Activated naive CD4-positive, alpha-beta T cell treated with anti-CD3 and anti-CD28 coated beads for 36 hours (primary cell): ENCODE measurements around the gene ELMO3. TPM values are rescaled to one million over a fixed set of nuclear protein-coding genes. Genes with fewer than 3 reads are reported as not detected.

Experiments used
- CTCF ChIA-PET: fragments of 350-600 bp; sonication (Branson Sonifier 250); formaldehyde crosslinking; loops from one replicate; lab custom pipeline; 2021; ENCODE audit warnings: antibody characterized with exemption; lab: Charles Lee
- DNase-seq: peaks from one replicate; pipeline ENCODE4 v3.0.0-alpha.2; 2020
- H3K27ac Mint-ChIP-seq: one replicate; pipeline ENCODE4 v1.8.0; 2021; ENCODE audit warnings: mild to moderate bottlenecking, mixed read lengths
- H3K27me3 Mint-ChIP-seq: one replicate; pipeline ENCODE4 v1.8.0; 2021; ENCODE audit warnings: low read depth, mixed read lengths
- H3K36me3 Mint-ChIP-seq: one replicate; pipeline ENCODE4 v1.8.0; 2021; ENCODE audit warnings: low read depth, mixed read lengths
- H3K4me1 Mint-ChIP-seq: one replicate; pipeline ENCODE4 v1.8.0; 2021; ENCODE audit warnings: low read depth, mixed read lengths
- H3K4me3 Mint-ChIP-seq: one replicate; pipeline ENCODE4 v1.8.0; 2021; ENCODE audit warnings: mild to moderate bottlenecking, moderate library complexity, mixed read lengths
- H3K9me3 Mint-ChIP-seq: one replicate; pipeline ENCODE4 v1.8.0; 2021; ENCODE audit warnings: mixed read lengths
- intact Hi-C: fragments of 100-400 bp; cut with micrococcal nuclease; formaldehyde crosslinking; loops from one replicate; pipeline ENCODE4 v1.15.1; 2023
- total RNA-seq, 2 experiments: library from RNA; stranded (reverse); gene quantifications; one replicate each; pipeline ENCODE4 v1.2.3, GENCODE V29; 2021

The ELMO3 gene
- total RNA-seq, 2 experiments from 2014 or later, result 3.8 to 4.4 TPM

DNA sequence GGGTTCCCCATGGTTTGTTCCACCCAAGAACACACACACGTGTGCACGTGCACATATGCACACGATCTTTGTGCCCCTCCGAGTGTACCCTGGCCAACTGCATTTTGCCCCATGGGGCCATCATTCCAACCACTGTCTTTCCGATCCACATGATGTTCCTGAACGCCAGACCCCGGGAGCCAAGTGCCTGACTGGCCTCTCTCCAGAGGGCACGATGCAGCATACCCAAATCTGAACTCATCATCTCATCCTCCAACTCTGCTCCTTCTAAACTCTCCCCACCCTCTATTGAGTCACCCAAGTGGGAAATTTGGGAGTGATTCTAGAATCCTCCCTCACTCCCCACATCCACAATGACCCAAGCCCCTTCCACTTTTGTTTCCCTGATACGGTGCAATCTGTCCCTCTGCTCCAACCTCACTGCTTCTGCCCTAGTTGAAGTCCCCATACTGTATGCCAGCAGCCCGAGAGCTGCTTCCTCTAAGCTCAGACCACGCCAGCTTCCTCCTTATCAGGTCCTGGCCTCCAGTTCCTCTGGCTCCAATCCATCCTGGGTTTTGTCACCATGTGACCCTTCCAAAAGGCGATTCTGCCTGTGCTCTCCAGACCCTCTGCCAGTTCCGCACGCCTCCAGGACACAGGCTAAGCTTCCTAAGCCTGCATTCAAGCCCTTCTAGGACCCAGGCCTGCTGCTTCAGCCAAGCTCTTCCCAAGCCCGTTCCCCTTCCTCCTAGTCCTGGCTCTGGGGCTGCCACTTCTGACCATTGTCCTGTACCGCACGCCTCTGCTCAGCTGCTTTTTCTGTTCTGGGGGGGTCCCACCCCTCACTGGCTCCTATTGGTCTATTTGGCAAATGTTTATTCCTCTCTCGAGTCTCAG is 17.9 kb downstream of the ELMO3 start:
- Mint-ChIP-seq H3K4me1 (no peaks in the 10 kb centered on the region), H3K27me3 (no peaks in the 10 kb centered on the region), H3K36me3 (no peaks in the 10 kb centered on the region), H3K4me3 (no peak overlapping the region), H3K9me3 (no peaks in the 10 kb centered on the region), H3K27ac (no peak overlapping the region)
- CTCF ChIA-PET, result interaction anchor here (0.7 to 1.2 kb wide), 2 partner anchors 16 to 19 kb away, joined by 3 to 7 read pairs; no protein-coding TSS in a partner anchor
- no peak for DNase-seq
- intact Hi-C loops, result no loop called here

- Mint-ChIP-seq H3K27me3 (no peaks in the 10 kb centered on the region), H3K27ac (peak overlapping the region; percentile 20), H3K4me3 (no peak overlapping the region), H3K4me1 (peaks cover 51% of the 10 kb centered on the region), H3K36me3 (peaks cover 4% of the 10 kb centered on the region), H3K9me3 (no peaks in the 10 kb centered on the region)
- no peak for DNase-seq
- CTCF ChIA-PET, result interaction anchor here (0.8 to 1.5 kb wide), 3 partner anchors 26 to 175 kb away, joined by 3 read pairs; no protein-coding TSS in a partner anchor
- intact Hi-C loops, result no loop called here
These were observed 25.1 kb downstream of the ELMO3 start for GRCh38 chr16:67223992-67224391.

DNA sequence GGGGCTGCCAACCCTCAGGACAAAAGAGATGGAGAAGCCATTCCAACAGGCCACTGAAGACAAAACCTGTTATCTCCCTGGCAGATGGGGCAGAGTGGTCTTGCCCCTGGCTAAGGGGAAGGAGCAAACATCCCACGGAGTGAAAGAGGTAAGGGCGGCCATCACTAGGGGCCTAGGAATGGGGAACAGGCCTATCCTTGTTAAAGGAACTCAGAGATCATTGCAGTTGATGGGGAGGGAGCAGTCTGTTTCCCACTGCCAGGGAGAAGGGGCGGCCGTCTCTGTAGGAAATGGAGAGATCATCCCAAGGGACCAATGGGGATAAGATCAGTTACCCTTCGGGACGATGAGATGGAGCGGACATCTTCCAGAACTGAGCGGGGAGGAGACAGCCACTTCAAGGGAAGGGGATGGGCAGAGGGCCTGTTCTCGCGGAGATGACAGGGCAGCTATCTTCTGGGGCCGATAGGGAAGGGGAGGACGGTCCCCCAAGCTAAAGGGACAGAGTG is 27.4 kb downstream of the ELMO3 start:
- H3K36me3 Mint-ChIP-seq, result peaks cover 14% of the 10 kb centered on the region
- CTCF ChIA-PET, result interaction anchor here (0.5 to 2.5 kb wide), 11 partner anchors 12 to 236 kb away, joined by 3 to 9 read pairs (median 5); no protein-coding TSS in a partner anchor
- no peaks in the 10 kb centered on the region for H3K27me3 Mint-ChIP-seq
- H3K4me1 Mint-ChIP-seq, result peaks cover 51% of the 10 kb centered on the region
- H3K9me3 Mint-ChIP-seq, result no peaks in the 10 kb centered on the region
- no peak for DNase-seq
- intact Hi-C loops, result loop anchor here (1.0 to 2.0 kb wide), 3 partner anchors 44 to 434 kb away; partner anchors contain the start of genes ACD, FBXL8, MATCAP1 and PARD6A
- H3K4me3 Mint-ChIP-seq, result peak overlapping the region; percentile 100
- peak overlapping the region; percentile 78 for H3K27ac Mint-ChIP-seq

GRCh38 chr16:67226804-67227566 is 28.1 kb downstream of the ELMO3 start, which contains the start of gene TMEM208:
TMEM208 (plus strand) TSS chr16:67227130; CDS start chr16:67227219, 89 bp downstream.
- Mint-ChIP-seq H3K36me3 (peaks cover 18% of the 10 kb centered on the region), H3K9me3 (no peaks in the 10 kb centered on the region), H3K4me1 (peaks cover 51% of the 10 kb centered on the region), H3K27me3 (no peaks in the 10 kb centered on the region), H3K4me3 (peak within 1 kb of the TSS; percentile 100), H3K27ac (peak within 1 kb of the TSS; percentile 96)
- CTCF ChIA-PET, result interaction anchor here (0.8 to 2.5 kb wide), 12 partner anchors 11 to 237 kb away, joined by 3 to 9 read pairs (median 5); no protein-coding TSS in a partner anchor
- intact Hi-C loops, result loop anchor here (1.0 to 2.0 kb wide), 10 partner anchors 9 to 615 kb away; partner anchors contain the start of genes ACD, E2F4, FBXL8 and MATCAP1
- DNase-seq, result peak; percentile 99

- Mint-ChIP-seq H3K27ac (peak overlapping the region; percentile 96), H3K27me3 (no peaks in the 10 kb centered on the region), H3K4me3 (peak overlapping the region; percentile 100), H3K9me3 (no peaks in the 10 kb centered on the region), H3K4me1 (peaks cover 51% of the 10 kb centered on the region), H3K36me3 (peaks cover 20% of the 10 kb centered on the region)
- DNase-seq, result no peak
- intact Hi-C loops, result loop anchor here (1.0 to 2.0 kb wide), 9 partner anchors 9 to 615 kb away; partner anchors contain the start of genes ACD, E2F4, MATCAP1 and PARD6A
- CTCF ChIA-PET, result interaction anchor here (0.9 to 2.5 kb wide), 10 partner anchors 11 to 201 kb away, joined by 3 to 9 read pairs (median 5); no protein-coding TSS in a partner anchor
These were observed 28.6 kb downstream of the ELMO3 start for GRCh38 chr16:67227567-67227921.

DNA sequence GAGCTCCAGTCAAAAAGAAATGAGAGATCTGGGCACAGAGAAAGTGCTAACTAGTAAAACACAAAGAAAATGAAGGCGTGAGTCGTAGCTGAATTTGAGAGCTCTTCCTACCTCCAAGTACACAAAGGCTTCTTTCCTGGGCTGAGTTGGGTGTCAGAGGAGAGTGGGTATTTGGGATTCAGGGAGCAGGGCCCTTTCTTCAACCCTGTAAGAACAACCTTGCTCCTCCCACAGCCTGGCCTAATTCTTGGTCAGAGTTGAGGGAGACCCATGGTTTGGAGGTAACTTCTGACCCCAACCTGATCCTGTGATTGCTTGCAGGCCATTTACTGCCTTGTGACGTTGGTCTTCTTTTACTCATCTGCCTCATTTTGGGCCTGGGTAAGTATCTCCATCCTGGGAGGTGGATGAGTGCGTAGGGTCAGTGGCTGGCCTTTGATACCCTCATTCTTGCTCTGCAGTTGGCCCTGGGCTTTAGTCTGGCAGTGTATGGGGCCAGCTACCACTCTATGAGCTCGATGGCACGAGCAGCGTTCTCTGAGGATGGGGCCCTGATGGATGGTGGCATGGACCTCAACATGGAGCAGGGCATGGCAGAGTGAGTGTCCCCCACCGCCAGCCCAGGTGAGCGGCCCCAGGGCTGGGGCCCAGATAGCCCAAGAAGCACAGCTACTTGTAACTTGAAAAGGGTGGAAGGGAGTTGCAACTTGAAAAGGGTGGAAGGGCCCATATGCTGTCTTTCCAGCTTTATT is 29.3 kb downstream of the ELMO3 start:
- Mint-ChIP-seq H3K4me1 (peaks cover 48% of the 10 kb centered on the region), H3K9me3 (no peaks in the 10 kb centered on the region), H3K27ac (peak overlapping the region; percentile 96), H3K36me3 (peaks cover 25% of the 10 kb centered on the region), H3K4me3 (peak overlapping the region; percentile 100), H3K27me3 (no peaks in the 10 kb centered on the region)
- intact Hi-C loops, result no loop called here
- DNase-seq, result no peak
- CTCF ChIA-PET, result interaction anchor here (0.6 to 2.5 kb wide), 7 partner anchors 10 to 1041 kb away, joined by 3 to 8 read pairs (median 5); no protein-coding TSS in a partner anchor

DNA sequence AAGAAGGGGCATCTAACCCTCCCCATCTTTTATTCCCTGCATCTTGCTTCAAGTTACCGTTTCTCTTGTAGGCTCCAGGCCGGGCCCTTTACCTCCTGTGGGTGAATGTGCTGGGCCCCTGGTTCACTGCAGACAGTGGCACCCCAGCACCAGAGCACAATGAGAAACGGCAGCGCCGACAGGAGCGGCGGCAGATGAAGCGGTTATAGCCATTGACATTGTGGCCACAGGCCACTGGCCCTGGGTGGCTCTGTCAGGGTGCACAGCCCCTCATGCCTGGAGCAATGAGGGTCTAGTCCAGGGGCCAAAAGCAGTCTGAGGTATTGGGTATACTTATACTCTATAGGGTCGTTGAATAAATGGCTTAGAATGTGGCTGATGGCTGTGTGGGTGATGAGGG is 30.0 kb downstream of the ELMO3 start:
- CTCF ChIA-PET, result interaction anchor here (1.5 to 1.9 kb wide), 2 partner anchors 31 to 200 kb away, joined by 4 to 5 read pairs; no protein-coding TSS in a partner anchor
- H3K36me3 Mint-ChIP-seq, result peaks cover 29% of the 10 kb centered on the region
- H3K27ac Mint-ChIP-seq, result no peak overlapping the region
- no peak for DNase-seq
- peaks cover 43% of the 10 kb centered on the region for H3K4me1 Mint-ChIP-seq
- peak overlapping the region; percentile 20 for H3K4me3 Mint-ChIP-seq
- intact Hi-C loops, result no loop called here
- no peaks in the 10 kb centered on the region for H3K9me3 Mint-ChIP-seq
- no peaks in the 10 kb centered on the region for H3K27me3 Mint-ChIP-seq

DNA sequence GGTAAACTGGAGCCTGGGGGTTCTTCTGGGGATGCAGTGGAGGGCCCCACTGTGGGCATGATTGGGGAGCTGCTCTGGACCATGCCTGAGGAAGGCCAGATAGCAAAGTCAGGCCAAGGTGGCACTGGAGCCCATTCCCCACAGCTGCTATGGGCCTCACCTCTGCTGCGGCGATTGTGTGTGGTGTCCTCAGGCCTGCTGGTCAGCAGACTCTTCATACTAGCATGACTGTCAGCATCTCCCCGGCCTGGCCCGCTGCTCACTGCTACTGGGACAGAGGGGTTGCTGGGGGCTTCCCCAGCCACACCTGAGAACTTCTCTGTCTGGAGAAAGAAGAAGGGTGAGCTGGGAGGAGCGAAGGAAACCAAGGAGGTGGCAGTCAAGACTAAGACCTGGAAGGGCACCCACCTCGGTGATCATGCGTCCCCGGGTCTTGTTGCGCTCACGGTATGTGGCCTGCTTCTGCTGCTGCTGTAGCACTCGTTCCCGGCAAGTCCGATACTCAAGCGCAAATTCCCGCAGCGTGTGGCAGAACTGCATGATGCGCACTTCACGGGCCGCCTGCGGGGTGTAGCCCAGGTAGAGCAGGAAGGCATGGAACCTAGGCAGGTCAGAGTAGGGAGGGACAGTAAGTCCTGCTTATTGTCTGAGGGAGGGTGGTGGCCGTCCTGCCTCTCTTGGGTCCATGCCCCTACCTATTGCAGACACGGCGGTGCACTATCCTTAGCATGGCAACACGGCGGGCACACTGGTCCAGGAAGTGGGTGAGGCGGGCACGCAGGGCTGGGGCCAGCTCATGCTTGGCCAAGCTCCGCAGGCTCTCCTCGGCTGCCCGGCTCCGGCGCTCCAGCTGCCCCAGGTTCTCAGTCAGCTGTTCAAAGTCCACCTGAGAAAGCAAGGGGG is 31.2 kb downstream of the ELMO3 start:
- peaks cover 30% of the 10 kb centered on the region for H3K4me1 Mint-ChIP-seq
- H3K4me3 Mint-ChIP-seq, result peak overlapping the region; percentile 28
- no peak overlapping the region for H3K27ac Mint-ChIP-seq
- H3K36me3 Mint-ChIP-seq, result peaks cover 31% of the 10 kb centered on the region
- intact Hi-C loops, result no loop called here
- no peak for DNase-seq
- CTCF ChIA-PET, result no interaction called here
- H3K27me3 Mint-ChIP-seq, result no peaks in the 10 kb centered on the region
- H3K9me3 Mint-ChIP-seq, result no peaks in the 10 kb centered on the region

GRCh38 chr16:67230809-67231660 is 32.1 kb downstream of the ELMO3 start:
- no peaks in the 10 kb centered on the region for H3K9me3 Mint-ChIP-seq
- intact Hi-C loops, result no loop called here
- H3K4me1 Mint-ChIP-seq, result peaks cover 22% of the 10 kb centered on the region
- CTCF ChIA-PET, result interaction anchor here (0.6 to 1.0 kb wide), 2 partner anchors 13 to 240 kb away, joined by 3 read pairs; no protein-coding TSS in a partner anchor
- H3K4me3 Mint-ChIP-seq, result no peak overlapping the region
- no peak overlapping the region for H3K27ac Mint-ChIP-seq
- no peak for DNase-seq
- peaks cover 33% of the 10 kb centered on the region for H3K36me3 Mint-ChIP-seq
- H3K27me3 Mint-ChIP-seq, result no peaks in the 10 kb centered on the region

- intact Hi-C loops, result no loop called here
- H3K27ac Mint-ChIP-seq, result no peak overlapping the region
- peaks cover 6% of the 10 kb centered on the region for H3K4me1 Mint-ChIP-seq
- no peaks in the 10 kb centered on the region for H3K9me3 Mint-ChIP-seq
- DNase-seq, result no peak
- H3K27me3 Mint-ChIP-seq, result no peaks in the 10 kb centered on the region
- H3K4me3 Mint-ChIP-seq, result no peak overlapping the region
- peaks cover 45% of the 10 kb centered on the region for H3K36me3 Mint-ChIP-seq
- CTCF ChIA-PET, result no interaction called here
These were observed 34.7 kb downstream of the ELMO3 start for GRCh38 chr16:67233596-67233995.
